ENCODE measurements around the gene TMEM72.

The TMEM72 gene

DNA sequence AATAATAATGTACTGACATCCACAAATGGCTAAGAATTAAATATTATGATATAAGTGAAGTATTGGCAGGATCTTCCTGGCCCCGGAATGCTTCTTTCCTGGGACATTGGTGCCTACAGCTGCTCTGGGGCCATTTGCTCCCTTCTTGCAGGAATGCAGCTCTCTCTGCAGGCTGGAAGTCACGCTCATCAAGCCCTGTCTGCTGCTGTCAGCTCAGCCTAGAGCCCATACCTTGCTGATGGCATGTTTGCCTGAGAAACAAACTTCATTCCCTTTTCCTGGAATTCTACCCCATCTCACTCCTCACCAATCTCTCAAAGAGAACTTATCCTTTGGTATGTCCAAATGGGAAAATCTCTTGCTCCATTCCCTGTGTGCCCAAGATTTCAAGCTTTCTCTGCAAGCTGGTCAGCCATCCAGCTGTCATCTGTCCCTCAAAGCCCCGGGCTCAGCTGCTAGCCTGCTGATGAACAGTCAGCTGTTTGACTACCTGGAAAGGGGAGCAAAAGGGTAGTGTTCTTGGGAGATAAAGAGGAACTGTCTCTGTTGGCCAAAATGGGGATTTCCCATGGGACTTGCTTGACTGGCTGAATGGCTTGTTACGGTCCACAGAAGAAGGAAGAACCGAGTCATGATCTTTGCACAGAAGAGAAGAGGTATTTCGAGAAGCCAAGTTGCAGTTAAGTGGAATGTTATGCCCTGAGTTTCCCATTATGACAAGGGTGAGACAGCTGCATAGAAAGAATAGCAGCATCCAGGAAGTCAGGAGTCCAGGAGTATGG is 36.4 kb downstream of the TMEM72 start:
- DNase-seq = no peak
- in situ Hi-C loops (cut with MboI; ENCODE audit: low pct_unique_long_range_greater_than_20kb, low sequenced_read_pairs) = no loop called here

DNA sequence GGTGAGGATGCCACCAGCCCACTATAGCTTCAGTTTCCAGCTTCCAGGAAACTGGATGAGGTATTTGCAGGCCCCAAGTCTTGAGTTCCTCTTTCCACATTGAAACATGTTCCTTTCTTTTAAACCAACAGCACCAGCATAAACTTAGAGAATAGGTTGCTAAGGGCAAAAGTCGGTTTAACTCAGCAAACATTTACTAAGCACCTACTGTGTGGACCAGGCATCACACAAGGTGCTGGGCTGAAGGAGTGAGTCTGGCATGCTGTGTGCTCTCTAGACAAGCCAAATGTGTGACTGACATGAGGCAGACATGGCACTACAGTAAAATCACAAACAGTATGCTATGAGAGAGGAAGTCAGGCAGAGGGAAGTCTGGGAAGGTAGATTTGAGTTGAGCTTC is 37.5 kb downstream of the TMEM72 start:
- peak; percentile 72 for DNase-seq
- in situ Hi-C loops (cut with MboI; ENCODE audit: low pct_unique_long_range_greater_than_20kb, low sequenced_read_pairs) = no loop called here

DNA sequence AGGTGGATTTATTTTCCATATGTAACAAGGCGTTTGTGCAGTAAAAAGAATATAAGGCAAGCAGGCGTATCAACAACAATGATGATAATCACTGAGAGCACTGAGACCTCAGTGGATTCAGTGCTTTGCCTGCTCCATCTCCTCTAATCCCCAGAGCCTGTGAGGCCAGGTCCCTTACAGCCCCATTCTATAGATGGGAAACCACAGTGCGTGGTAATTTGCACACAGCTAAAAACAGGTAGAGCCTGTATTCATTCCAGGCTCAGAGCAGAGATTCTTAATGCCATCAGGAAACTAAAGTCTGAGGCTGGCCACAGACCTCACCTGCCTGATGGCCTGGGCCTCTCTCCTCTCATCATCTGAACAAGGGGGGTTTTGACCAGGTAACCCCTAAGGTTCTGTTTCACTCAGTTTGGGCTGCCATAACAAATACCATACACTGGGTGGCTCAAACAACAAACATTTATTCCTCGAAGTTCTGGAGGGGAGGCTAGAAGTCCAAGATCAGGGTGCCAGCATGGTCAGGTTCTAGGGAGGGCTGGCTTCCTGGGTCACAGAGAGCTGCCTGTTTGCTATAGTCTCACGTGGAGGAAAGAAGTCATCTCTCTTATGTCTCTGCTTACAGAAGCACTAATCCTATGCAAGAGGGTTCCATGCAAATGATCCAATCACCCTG is 38.1 kb downstream of the TMEM72 start:
- no peak for DNase-seq
- in situ Hi-C loops (cut with MboI; ENCODE audit: low pct_unique_long_range_greater_than_20kb, low sequenced_read_pairs) = no loop called here

DNA sequence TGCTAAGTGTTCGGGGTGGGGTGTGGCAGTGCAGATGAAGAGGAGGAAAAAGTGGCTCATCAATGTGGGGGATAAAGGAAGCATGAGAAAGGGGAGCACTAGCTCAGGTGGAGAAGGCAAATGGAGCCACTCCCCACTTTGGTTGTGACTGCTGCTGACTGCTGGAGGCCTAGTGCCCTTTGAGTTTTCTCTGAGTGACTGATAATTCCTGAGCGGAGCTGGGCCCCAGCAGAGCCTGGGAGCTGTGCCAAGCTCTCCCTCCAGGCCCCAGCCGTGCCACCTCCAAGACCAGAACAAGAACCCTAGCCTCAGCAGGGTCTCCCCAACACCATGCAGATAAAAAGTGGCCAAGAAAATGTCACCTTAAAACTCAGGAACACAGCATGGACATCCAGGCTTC is 38.8 kb downstream of the TMEM72 start:
- in situ Hi-C loops (cut with MboI; ENCODE audit: low pct_unique_long_range_greater_than_20kb, low sequenced_read_pairs) = no loop called here
- no peak for DNase-seq

DNA sequence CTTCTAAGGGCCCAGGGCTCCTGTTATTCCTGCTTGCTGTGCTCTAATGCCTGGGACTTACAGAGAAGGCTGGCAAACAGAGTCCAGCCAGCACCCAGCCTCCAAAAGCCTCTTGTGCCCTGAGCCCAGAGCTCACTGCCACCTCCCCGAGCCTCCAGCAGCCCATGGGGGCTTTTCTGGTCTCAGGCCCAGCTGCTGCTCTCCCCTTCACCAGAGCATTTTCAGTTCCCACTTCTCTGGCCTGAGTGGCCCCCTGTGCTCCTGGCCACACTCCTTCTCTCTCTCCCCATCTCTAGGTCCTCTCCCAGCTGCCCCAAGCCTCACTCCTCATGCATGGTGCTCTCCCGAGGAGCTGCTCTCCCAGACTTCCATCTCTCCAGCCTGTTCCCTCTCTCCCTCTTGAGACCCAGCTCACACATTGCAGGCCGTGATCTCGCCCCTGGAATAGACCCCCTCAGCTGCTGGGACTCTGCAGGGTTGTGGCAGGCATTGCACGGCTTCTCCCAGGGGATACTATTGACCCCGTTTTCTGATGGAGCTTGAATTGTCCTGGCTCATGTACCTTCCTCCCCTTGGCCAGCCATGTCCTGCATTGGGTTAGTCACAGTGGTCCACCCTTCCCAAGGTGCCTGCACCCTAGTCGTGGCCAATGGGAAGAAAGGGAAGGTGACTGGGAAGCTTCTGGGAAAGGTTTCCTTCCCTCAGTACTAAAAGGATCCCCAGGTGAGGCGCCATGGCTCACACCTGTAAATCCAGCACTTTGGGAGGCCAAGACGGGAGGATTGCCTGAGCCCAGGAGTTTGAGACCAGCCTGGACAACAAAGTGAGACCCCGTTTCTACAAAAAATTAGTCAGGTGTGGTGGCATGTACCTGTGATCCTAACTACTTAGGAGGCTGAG is 39.4 kb downstream of the TMEM72 start:
- DNase-seq = no peak
- in situ Hi-C loops (cut with MboI; ENCODE audit: low pct_unique_long_range_greater_than_20kb, low sequenced_read_pairs) = no loop called here

DNA sequence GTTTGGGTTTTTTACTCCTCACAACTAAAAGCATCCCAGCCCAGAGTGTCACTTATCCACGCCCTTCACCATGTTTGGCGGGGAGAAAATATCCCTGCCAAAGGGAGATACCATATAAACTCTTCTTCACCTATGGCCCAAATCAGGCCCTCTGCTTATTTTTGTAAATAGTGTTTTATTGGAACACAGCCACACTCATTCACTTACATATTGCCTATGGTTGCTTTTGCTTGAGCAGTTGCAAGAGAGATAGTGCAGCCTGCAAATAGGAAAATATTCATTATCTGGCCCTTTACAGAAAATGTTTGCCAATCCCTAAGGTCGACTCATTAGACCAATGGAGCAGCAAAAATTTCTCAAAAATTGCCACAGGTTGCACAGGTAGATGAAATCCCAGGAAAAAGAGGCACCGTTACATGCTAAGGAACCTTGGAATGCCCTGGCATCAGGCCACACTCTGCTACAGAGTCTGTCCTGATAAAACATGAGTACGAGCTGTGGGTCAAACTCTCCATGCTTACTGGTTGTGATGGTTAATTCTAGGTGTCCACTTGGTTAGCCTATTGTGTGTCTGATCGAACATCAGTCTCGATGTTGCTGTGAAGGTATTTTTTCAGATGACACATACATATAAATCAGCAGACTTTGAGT is 40.6 kb downstream of the TMEM72 start:
- in situ Hi-C loops (cut with MboI; ENCODE audit: low pct_unique_long_range_greater_than_20kb, low sequenced_read_pairs) = no loop called here
- DNase-seq = no peak

DNA sequence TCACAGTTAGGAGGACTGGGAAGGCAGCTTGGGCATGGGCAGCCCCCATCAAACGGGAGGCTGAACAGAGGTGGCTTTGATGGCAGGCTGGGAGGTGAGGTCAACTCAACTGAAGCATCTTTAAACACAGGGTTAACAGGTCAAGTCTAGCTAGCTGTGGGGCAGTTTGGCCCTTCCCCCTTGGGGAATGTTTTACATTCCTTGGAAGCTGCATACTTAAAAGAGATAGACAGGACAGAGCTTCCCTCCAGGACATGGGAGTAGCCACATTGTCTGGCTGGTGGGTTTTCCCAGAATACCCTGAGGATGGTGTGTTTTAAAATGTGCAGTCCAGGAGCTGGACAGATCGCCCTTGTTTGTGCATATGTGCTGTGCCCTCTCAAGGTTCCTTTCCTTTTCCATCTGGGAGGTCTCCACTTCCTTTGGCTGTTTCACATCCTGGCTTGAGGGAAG is 41.7 kb downstream of the TMEM72 start:
- in situ Hi-C loops (cut with MboI; ENCODE audit: low pct_unique_long_range_greater_than_20kb, low sequenced_read_pairs) = no loop called here
- DNase-seq = no peak

DNA sequence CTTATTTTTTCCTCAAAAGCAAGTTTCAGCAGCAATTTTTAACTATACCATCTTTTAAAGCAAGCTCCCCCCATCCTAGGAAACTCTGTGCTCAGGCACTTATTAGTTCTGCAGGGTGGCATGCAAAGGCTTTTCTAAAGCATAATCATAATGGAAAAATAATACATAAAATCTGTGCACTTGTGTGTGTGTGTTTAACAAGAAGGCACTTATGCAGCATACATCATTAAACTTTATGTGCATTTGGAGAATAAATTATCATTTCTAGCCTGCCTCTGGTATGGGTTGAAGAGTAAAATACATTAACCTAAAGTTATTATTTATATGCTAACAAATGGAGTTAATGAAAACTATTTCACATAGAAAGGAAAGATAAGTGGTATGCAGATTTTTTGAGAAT is 42.9 kb downstream of the TMEM72 start:
- in situ Hi-C loops (cut with MboI; ENCODE audit: low pct_unique_long_range_greater_than_20kb, low sequenced_read_pairs) = no loop called here
- DNase-seq = no peak

DNA sequence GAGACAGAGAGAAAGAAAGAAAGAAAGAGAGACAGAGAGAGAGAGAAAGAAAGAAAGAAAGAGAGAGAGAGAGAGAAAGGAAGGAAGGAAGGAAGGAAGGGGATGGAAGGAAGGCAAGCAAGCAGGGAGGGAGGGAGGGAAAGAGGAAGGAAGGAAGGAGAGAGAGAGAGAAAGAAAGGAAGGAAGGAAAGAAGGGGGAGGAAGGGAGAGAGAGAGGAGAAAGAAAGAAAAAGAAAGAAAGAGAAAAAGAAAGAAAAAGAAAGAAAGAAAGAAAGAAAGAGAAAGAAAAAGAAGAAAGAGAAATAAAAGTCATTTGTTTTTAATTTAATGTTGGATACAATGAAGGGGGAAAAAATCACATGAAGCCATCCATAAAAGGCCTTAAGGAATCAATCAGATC is 43.8 kb downstream of the TMEM72 start:
- DNase-seq = no peak
- in situ Hi-C loops (cut with MboI; ENCODE audit: low pct_unique_long_range_greater_than_20kb, low sequenced_read_pairs) = no loop called here

DNA sequence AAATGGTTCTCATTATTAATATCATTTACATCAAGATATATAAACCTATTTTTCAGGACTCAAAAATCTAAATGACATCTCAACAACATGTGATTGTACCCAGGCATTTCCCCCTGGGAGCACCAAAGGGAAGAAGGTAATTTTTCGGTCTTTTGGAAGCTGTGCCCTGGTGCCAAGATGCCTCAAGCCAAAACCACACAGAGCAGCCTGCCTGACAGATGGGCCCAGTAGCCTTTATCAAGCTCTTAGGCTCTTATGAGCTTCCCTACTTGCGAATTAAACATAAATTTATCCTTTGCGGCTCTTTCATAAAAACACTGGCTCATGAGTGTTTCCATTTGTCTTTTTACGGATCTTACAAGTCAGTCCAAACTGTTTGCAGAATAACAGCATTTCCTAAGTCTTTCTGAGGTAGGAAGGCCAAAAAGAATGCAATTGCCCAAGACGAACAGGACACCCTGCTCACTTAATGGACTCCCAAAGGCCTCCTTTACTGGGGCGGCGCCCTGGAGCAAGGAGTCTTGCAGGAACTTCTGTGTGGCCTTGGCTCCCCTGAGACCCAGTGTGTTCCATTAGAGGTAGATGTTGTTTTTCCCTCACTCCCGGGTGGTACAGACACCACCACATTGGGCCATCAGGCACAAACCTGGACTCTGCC is 44.4 kb downstream of the TMEM72 start:
- in situ Hi-C loops (cut with MboI; ENCODE audit: low pct_unique_long_range_greater_than_20kb, low sequenced_read_pairs) = no loop called here
- no peak for DNase-seq

DNA sequence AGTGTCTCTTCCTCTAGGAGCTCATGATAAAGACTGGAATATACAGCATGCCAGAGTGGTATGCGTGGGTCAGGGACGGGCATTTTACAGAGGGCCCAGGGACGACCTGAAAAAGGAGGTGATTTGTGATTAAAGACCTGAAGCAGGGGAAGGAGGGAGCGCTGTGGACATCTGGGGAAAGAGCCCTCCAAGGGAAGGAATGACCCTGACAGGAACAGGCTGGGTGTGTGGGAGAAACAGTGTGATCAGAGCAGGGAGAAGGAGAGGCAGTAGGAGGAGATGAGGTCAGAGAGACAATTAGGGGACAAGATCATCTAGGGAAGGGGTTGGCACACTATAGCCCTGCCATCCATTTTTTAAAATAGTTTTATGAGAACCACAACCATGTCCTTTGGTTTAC is 45.1 kb downstream of the TMEM72 start:
- DNase-seq = no peak
- in situ Hi-C loops (cut with MboI; ENCODE audit: low pct_unique_long_range_greater_than_20kb, low sequenced_read_pairs) = no loop called here

DNA sequence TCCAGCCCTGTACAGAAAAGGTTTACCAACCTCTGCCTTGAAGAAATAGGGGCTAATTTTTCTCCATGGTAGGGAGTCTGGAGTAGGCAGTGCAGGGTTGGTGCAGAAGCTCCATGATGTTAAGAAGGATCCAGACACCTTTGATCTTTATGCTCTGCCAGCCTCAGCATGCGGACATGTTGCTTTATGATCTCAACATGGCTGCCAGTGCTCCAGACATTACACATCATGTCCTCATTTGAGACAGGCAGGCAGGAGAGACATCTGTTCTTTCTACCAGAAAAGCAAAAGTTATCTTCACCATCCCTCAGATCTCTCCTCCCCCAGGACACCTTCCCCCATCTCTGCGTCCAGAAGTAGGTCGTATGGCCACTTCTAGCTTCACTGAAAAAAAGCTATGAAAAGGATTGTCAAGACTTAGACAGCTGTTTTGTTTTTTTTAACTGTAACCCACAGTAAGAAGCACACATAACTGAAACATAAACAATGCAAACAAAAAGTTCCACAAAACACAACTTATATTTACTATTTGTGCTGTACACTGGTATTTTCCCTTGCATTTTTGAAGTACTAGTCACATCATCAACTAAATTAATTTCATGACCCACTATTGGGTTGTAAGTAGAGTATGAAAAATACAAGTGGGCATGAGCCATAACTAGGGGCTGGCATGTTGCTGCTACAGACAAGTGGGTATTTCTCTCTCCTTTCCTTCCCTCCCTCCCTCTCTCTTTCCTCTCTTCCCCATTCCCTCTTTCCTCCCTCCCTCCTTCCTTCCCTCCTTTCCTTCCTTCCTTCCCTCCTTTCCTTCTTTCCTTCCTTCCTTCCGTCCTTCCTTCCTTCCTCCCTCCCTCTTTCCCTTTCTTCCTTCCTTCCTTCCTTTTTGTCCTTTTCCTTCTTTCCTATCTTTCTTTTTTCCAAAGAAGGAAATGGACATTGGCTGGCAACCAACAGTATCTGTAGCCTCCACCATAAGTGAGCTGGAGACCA is 45.9 kb downstream of the TMEM72 start:
- in situ Hi-C loops (cut with MboI; ENCODE audit: low pct_unique_long_range_greater_than_20kb, low sequenced_read_pairs) = no loop called here
- no peak for DNase-seq

DNA sequence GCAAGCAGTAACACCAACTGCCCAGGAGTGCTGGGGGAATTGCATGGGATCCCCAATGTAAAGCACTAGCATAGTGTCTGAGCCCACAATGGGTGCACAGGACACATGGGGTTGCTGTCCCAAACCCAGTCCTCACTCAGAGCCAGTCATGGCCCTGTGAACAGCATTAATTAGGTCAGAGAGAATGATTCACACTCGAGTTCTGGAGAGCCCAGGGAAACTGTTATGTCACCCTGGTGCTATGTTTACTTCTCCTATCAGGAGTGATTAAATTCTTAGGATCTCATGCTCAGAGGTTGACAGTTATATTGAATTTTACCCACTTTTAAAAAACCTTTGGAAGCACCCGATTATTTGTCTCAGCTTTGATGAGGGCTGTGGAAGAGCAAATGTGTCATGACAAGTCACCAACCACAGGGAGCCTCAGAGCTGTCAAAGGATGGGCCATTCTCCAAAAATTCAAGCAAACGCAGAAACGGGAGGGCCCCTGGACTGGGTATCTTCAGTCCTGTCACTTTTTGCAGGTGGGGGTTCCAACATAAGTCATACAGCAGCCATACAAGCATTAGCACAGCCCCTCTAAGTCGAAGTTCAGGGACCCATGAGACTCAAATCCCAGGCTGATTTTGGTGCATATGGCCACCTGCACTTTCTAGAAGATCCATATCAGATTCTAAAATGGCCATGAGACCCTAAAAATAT is 47.2 kb downstream of the TMEM72 start:
- in situ Hi-C loops (cut with MboI; ENCODE audit: low pct_unique_long_range_greater_than_20kb, low sequenced_read_pairs) = no loop called here
- no peak for DNase-seq

DNA sequence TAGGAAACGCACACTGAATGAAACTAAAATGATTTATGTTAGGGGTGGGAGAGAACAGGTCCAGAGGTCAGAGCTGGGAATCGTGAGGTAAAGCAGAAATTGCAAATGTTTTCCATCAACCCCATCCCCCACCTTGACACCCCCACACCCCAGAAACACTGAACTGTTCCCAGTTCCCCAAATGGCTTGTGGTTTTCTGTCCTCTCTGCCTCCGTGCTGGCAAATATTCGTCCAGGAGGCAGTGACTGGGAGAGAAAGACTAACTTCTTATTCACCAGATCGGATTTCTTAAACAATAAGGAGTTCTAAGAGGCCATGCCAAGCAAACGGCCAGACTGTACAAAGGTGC is 47.7 kb downstream of the TMEM72 start:
- in situ Hi-C loops (cut with MboI; ENCODE audit: low pct_unique_long_range_greater_than_20kb, low sequenced_read_pairs) = no loop called here
- DNase-seq = no peak

DNA sequence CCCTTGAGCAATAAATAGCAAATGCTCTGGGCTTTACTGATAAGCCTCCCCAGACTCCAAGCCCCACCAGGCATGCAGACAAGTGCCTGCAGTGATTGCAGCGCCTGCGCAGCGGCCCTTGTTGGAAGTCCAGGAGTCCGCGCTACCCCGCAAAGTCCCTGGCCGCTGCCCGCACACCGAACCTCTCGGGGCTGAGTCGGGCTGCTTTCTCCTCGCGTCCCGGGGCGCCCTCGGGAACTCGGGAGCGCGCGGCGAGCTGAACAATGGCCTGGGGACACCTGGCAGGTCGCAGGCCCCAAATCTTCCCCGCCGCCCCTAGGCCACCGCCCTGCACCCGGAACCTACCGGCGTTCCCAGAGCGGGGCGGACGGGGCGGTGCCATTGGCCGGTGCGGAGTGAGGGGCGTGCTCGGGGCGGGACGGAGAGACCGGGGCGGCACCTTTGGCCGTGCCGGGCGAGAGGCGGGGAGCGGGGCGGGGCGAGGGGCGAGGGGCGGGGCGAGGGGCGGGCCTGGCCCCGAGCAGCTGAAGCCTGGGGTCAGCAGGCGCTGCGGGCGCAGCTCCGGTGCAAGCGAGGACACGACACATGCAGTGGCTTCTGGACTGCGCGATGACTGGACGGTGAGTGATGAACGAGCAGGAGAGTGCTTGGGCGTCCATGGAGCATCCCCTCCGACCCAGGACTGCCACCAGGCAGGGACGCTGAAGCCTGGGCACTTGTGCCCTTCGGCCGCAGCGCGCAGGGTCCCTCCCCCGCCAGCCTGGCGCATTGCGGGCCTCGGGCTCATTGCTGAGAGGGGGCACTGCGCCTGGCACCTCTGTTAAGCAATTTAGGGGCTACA is 48.3 kb downstream of the TMEM72 start, which contains the start of gene RASSF4:
Gene RASSF4, plus strand, starts transcription at position 556 of the 841 bp plus-strand sequence. CDS start 10,401 bp downstream, outside the sequence.
- DNase-seq = peak; percentile 79
- in situ Hi-C loops (cut with MboI; ENCODE audit: low pct_unique_long_range_greater_than_20kb, low sequenced_read_pairs) = no loop called here

DNA sequence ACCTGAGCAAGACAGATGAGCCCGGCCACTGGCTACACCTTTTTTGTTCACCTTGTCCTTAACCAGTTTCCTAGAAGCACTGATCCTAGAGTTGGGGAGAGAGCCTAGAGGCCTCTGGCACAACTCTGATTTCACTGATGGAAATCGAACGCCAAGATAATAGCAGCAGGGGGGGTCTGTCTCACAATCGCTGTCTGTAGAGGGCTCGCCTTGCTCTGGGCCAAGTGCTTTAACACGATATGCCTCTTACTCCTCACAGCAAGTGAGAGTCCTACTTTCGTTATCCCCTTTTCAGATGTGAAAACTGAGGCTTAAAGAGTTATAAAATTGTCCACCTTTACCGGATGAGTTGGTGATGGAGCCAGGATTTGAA is 48.9 kb downstream of the TMEM72 start:
- in situ Hi-C loops (cut with MboI; ENCODE audit: low pct_unique_long_range_greater_than_20kb, low sequenced_read_pairs) = no loop called here
- no peak for DNase-seq

Data from KBM-7 (cell line).